ENCODE data around the gene CALU.

CALU gene

GRCh38 chr7:128781126-128781525, 42.0 kb downstream of the CALU start:
- no peaks in the 10 kb centered on the region for H3K27me3 ChIP-seq
- H3K4me2 ChIP-seq = no peak overlapping the region
- no peak overlapping the region for H3K27ac ChIP-seq
- H3K9me3 ChIP-seq (replicated peaks in 1 of 11) = peaks cover 16 to 31% (median 22%) of the 10 kb centered on the region in 11 experiments; a peak in 21 of 22 replicates
- H3K4me3 ChIP-seq = no peak overlapping the region
- no peak overlapping the region for H3K9ac ChIP-seq
- no peak for TF ChIP-seq Cebpa-rat (IDR thresholded peaks at IDR 0.05)
- H3K36me3 ChIP-seq = no peaks in the 10 kb centered on the region
- H3K4me1 ChIP-seq = peaks cover 0 to 9% (median 0%) of the 10 kb centered on the region in 10 experiments; a peak in 2 of 20 replicates
- H4K20me1 ChIP-seq = no peaks in the 10 kb centered on the region

GRCh38 chr7:128781851-128782250, 42.7 kb downstream of the CALU start:
- Histone ChIP-seq H3K36me3 (no peaks in the 10 kb centered on the region), H4K20me1 (no peaks in the 10 kb centered on the region), H3K27ac (no peak overlapping the region), H3K4me2 (no peak overlapping the region), H3K9me3 (replicated peaks in 1 of 11) (peaks cover 16 to 25% (median 19%) of the 10 kb centered on the region in 11 experiments; a peak in 21 of 22 replicates), H3K9ac (no peak overlapping the region), H3K4me3 (no peak overlapping the region), H3K4me1 (peaks cover 0 to 9% (median 0%) of the 10 kb centered on the region in 10 experiments; a peak in 2 of 20 replicates), H3K27me3 (no peaks in the 10 kb centered on the region)
- no peak for TF ChIP-seq Cebpa-rat (IDR thresholded peaks at IDR 0.05)

GRCh38 chr7:128783143-128783861, 44.1 kb downstream of the CALU start:
- no peak for TF ChIP-seq Cebpa-rat (IDR thresholded peaks at IDR 0.05)
- Histone ChIP-seq H3K4me3 (no peak overlapping the region), H3K4me1 (peaks cover 0 to 9% (median 0%) of the 10 kb centered on the region in 10 experiments; a peak in 2 of 20 replicates), H3K9me3 (replicated peaks in 1 of 11) (peaks cover 4 to 10% (median 5%) of the 10 kb centered on the region in 11 experiments; a peak in 20 of 22 replicates), H3K9ac (no peak overlapping the region), H4K20me1 (no peaks in the 10 kb centered on the region), H3K36me3 (no peaks in the 10 kb centered on the region), H3K4me2 (no peak overlapping the region), H3K27me3 (no peaks in the 10 kb centered on the region), H3K27ac (no peak overlapping the region)

GRCh38 chr7:128785738-128786137, 46.6 kb downstream of the CALU start:
- H3K4me3 ChIP-seq = no peak overlapping the region
- no peak overlapping the region for H3K27ac ChIP-seq
- H3K4me1 ChIP-seq = peaks cover 3 to 9% (median 6%) of the 10 kb centered on the region in 10 experiments; a peak in 15 of 20 replicates
- TF ChIP-seq Cebpa-rat (IDR thresholded peaks at IDR 0.05) = no peak
- no peaks in the 10 kb centered on the region for H3K36me3 ChIP-seq
- no peaks in the 10 kb centered on the region for H4K20me1 ChIP-seq
- H3K9ac ChIP-seq = no peak overlapping the region
- peaks cover 0 to 8% (median 0%) of the 10 kb centered on the region in 11 experiments; a peak in 5 of 22 replicates for H3K27me3 ChIP-seq
- peak overlapping the region in 2 of 11 experiments; percentile 17 to 41; a peak in 2 of 22 replicates for H3K4me2 ChIP-seq
- H3K9me3 ChIP-seq (replicated peaks in 1 of 11) = no peaks in the 10 kb centered on the region

- Histone ChIP-seq H3K4me1 (peaks cover 23 to 29% (median 27%) of the 10 kb centered on the region in 10 experiments), H3K4me2 (no peak overlapping the region), H4K20me1 (no peaks in the 10 kb centered on the region), H3K27me3 (peaks cover 0 to 8% (median 0%) of the 10 kb centered on the region in 11 experiments; a peak in 5 of 22 replicates), H3K36me3 (no peaks in the 10 kb centered on the region), H3K4me3 (no peak overlapping the region), H3K27ac (no peak overlapping the region), H3K9me3 (replicated peaks in 1 of 11) (no peaks in the 10 kb centered on the region), H3K9ac (no peak overlapping the region)
- TF ChIP-seq Cebpa-rat (IDR thresholded peaks at IDR 0.05) = no peak
Observed at GRCh38 chr7:128788446-128789412, 49.6 kb downstream of the CALU start.

- Histone ChIP-seq H3K27me3 (peaks cover 0 to 8% (median 0%) of the 10 kb centered on the region in 11 experiments; a peak in 5 of 22 replicates), H3K9me3 (replicated peaks in 1 of 11) (no peaks in the 10 kb centered on the region), H3K27ac (peak overlapping the region; percentile 42 to 75 (median 71); a peak in 19 of 22 replicates), H3K36me3 (peaks cover 0 to 15% (median 11%) of the 10 kb centered on the region in 11 experiments; a peak in 16 of 22 replicates), H3K4me3 (peak overlapping the region; percentile 73 to 94 (median 84)), H3K4me2 (peak overlapping the region; percentile 90 to 99 (median 94)), H3K4me1 (peaks cover 30 to 44% (median 36%) of the 10 kb centered on the region in 10 experiments), H4K20me1 (no peaks in the 10 kb centered on the region), H3K9ac (peak overlapping the region; percentile 66 to 89 (median 81); a peak in 21 of 22 replicates)
- no peak for TF ChIP-seq Cebpa-rat (IDR thresholded peaks at IDR 0.05)
Observed at GRCh38 chr7:128790315-128791041, 51.3 kb downstream of the CALU start.

GRCh38 chr7:128791121-128791971, 52.2 kb downstream of the CALU start, which contains the start of gene CCDC136:
CCDC136 (plus strand) TSS chr7:128791968; CDS start chr7:128792412, 444 bp downstream.
- Histone ChIP-seq H3K36me3 (peaks cover 0 to 24% (median 17%) of the 10 kb centered on the region in 11 experiments; a peak in 16 of 22 replicates), H3K27me3 (peaks cover 0 to 8% (median 0%) of the 10 kb centered on the region in 11 experiments; a peak in 5 of 22 replicates), H3K9me3 (replicated peaks in 1 of 11) (no peaks in the 10 kb centered on the region), H3K4me2 (peak within 1 kb of the TSS; percentile 90 to 99 (median 94)), H3K4me1 (peaks cover 30 to 50% (median 37%) of the 10 kb centered on the region in 10 experiments), H3K9ac (peak within 1 kb of the TSS; percentile 66 to 89 (median 81)), H3K27ac (peak within 1 kb of the TSS; percentile 42 to 75 (median 71); a peak in 21 of 22 replicates), H4K20me1 (no peaks in the 10 kb centered on the region), H3K4me3 (peak within 1 kb of the TSS; percentile 73 to 94 (median 84))
- no peak for TF ChIP-seq Cebpa-rat (IDR thresholded peaks at IDR 0.05)
